ENCODE measurements around the gene MOCOS. TPM values are rescaled to one million over a fixed set of nuclear protein-coding genes. Genes with fewer than 3 reads are reported as not detected.
A peak's percentile ranks its signal among the peaks of the same experiment; 100 is the strongest.

MOCOS gene
- total RNA-seq, 2 experiments from 2014 or later, result 0.40 to 0.64 TPM

DNA sequence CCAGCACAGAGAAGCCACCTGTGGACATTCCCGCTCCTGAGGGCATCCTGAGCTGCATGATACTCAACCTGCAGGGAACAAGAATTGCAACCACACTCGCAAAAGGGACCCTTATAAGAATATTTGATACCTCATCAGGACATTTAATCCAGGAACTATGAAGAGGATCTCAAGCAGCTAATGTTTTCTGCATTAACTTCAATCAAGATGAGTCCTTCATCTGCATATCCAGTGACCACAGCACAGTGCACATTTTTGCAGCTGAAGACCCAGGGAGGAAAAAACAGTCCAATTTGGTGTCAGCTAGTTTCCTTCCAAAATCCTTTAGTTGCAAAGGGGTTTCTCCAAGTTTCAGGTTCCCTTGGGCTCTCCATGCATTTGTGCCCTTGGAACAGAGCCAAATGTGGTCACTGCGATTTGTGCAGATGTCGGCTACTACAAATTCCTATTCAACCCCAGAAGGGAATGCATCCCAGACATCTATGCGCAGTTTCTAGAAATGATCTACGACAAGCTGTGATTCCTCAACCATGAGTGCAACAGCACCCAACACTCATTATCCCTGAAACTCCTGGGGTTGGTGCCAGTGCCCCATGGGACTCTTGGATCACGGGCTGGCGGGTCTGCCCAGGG, 86.9 kb downstream of the MOCOS start:
- Mint-ChIP-seq H3K4me3 (no peak overlapping the region), H3K36me3 (no peaks in the 10 kb centered on the region), H3K9me3 (ENCODE audit: low read depth) (no peaks in the 10 kb centered on the region), H3K4me1 (no peaks in the 10 kb centered on the region), H3K27me3 (peaks cover 36% of the 10 kb centered on the region), H3K27ac (no peak overlapping the region)
- DNase-seq (no peak), ATAC-seq (no peak)
- CTCF ChIA-PET, result no interaction called here

DNA sequence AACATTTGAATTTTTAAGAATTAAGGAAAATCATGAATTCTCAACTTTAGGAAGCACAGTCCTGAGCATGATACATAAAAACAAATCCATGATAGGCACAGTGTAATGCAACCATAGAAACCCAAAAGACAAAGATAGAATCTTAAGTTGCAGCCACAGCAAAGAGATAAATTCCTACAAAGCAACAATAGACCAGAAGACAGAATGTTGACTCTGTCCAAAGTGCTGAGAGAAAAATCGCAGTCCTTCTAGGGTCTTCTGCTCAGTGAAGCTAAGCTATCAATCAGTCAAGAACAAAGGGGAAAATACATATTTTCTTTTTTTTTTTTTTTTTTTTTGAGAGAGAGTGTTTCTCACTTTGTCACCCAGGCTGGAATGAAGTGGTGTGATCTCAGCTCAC, 88.3 kb downstream of the MOCOS start:
- H3K9me3 Mint-ChIP-seq (ENCODE audit: low read depth), result no peaks in the 10 kb centered on the region
- no peak overlapping the region for H3K4me3 Mint-ChIP-seq
- H3K27me3 Mint-ChIP-seq, result peaks cover 44% of the 10 kb centered on the region
- H3K27ac Mint-ChIP-seq, result no peak overlapping the region
- no peaks in the 10 kb centered on the region for H3K4me1 Mint-ChIP-seq
- no peaks in the 10 kb centered on the region for H3K36me3 Mint-ChIP-seq
- CTCF ChIA-PET, result interaction anchor here (1.3 kb wide), 1 partner anchor 9 kb away, joined by 4 read pairs; no protein-coding TSS in a partner anchor
- DNase-seq (no peak), ATAC-seq (no peak)

GRCh38 chr18:36279001-36279400, 91.7 kb downstream of the MOCOS start:
- ATAC-seq (no peak), DNase-seq (no peak)
- Mint-ChIP-seq H3K27me3 (peaks cover 64% of the 10 kb centered on the region), H3K27ac (no peak overlapping the region), H3K36me3 (no peaks in the 10 kb centered on the region), H3K9me3 (ENCODE audit: low read depth) (no peaks in the 10 kb centered on the region), H3K4me1 (no peaks in the 10 kb centered on the region), H3K4me3 (no peak overlapping the region)
- CTCF ChIA-PET, result interaction anchor here (1.8 kb wide), 1 partner anchor 262 kb away, joined by 5 read pairs; no protein-coding TSS in a partner anchor

GRCh38 chr18:36281936-36282335, 94.6 kb downstream of the MOCOS start:
- Mint-ChIP-seq H3K36me3 (no peaks in the 10 kb centered on the region), H3K4me1 (no peaks in the 10 kb centered on the region), H3K27ac (no peak overlapping the region), H3K27me3 (peaks cover 53% of the 10 kb centered on the region), H3K4me3 (no peak overlapping the region), H3K9me3 (ENCODE audit: low read depth) (no peaks in the 10 kb centered on the region)
- CTCF ChIA-PET, result interaction anchor here (1.7 to 4.5 kb wide), 3 partner anchors 187 to 526 kb away, joined by 5 to 44 read pairs (median 8); no protein-coding TSS in a partner anchor
- no peak for DNase-seq
- ATAC-seq, result no peak

GRCh38 chr18:36283448-36283847, 96.2 kb downstream of the MOCOS start:
- Mint-ChIP-seq H3K9me3 (ENCODE audit: low read depth) (no peaks in the 10 kb centered on the region), H3K27ac (no peak overlapping the region), H3K4me3 (no peak overlapping the region), H3K27me3 (peaks cover 50% of the 10 kb centered on the region), H3K4me1 (no peaks in the 10 kb centered on the region), H3K36me3 (no peaks in the 10 kb centered on the region)
- ATAC-seq (no peak), DNase-seq (no peak)
- CTCF ChIA-PET, result interaction anchor here (0.5 to 4.5 kb wide), 7 partner anchors 8 to 266 kb away, joined by 3 to 44 read pairs (median 4); no protein-coding TSS in a partner anchor

GRCh38 chr18:36284268-36284667, 97.0 kb downstream of the MOCOS start:
- DNase-seq (no peak), ATAC-seq (no peak)
- CTCF ChIA-PET, result interaction anchor here (0.6 to 4.5 kb wide), 17 partner anchors 9 to 528 kb away, joined by 3 to 44 read pairs (median 4); no protein-coding TSS in a partner anchor
- Mint-ChIP-seq H3K36me3 (no peaks in the 10 kb centered on the region), H3K27me3 (peaks cover 50% of the 10 kb centered on the region), H3K27ac (no peak overlapping the region), H3K4me1 (no peaks in the 10 kb centered on the region), H3K4me3 (no peak overlapping the region), H3K9me3 (ENCODE audit: low read depth) (no peaks in the 10 kb centered on the region)

DNA sequence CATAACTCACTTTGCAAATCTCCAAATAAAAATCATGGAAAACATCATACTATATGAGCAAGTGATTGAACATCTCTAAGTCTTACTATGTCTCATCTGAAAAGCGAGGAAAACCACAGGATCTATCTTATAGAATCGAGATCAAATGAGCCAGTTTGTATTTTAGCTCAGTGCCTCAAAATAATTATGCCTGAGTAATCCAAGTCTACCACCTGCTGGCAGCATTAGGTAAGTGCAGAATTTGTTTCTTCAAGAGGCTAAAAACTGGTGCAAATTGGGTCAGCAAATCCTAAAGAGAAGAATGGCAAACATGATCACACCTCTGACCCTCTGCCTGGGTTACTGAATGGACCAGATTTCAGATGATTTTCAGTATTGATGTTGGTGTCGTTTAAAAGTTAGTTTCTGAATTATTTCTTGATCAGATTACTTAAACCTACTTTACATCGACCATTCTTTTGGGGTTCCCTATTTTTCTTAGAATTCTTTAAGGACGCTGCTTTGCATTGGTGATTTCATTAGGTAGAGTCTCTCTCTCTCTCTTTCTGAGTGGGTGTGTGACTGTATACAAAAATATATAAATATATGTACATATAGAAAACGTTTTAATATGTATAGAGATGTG, 97.5 kb downstream of the MOCOS start:
- DNase-seq, result peak; percentile 57
- CTCF ChIA-PET, result interaction anchor here (0.6 to 4.5 kb wide), 17 partner anchors 8 to 528 kb away, joined by 3 to 44 read pairs (median 4); no protein-coding TSS in a partner anchor
- Mint-ChIP-seq H3K36me3 (no peaks in the 10 kb centered on the region), H3K4me3 (no peak overlapping the region), H3K9me3 (ENCODE audit: low read depth) (no peaks in the 10 kb centered on the region), H3K4me1 (no peaks in the 10 kb centered on the region), H3K27ac (no peak overlapping the region), H3K27me3 (peaks cover 50% of the 10 kb centered on the region)
- no peak for ATAC-seq

GRCh38 chr18:36287653-36288052, 100.4 kb downstream of the MOCOS start:
- H3K4me3 Mint-ChIP-seq, result no peak overlapping the region
- no peaks in the 10 kb centered on the region for H3K4me1 Mint-ChIP-seq
- ATAC-seq (no peak), DNase-seq (no peak)
- no peaks in the 10 kb centered on the region for H3K9me3 Mint-ChIP-seq (ENCODE audit: low read depth)
- CTCF ChIA-PET, result interaction anchor here (0.9 to 3.0 kb wide), 2 partner anchors 192 to 532 kb away, joined by 3 to 13 read pairs; no protein-coding TSS in a partner anchor
- peaks cover 40% of the 10 kb centered on the region for H3K27me3 Mint-ChIP-seq
- H3K27ac Mint-ChIP-seq, result no peak overlapping the region
- H3K36me3 Mint-ChIP-seq, result no peaks in the 10 kb centered on the region

- CTCF ChIA-PET, result interaction anchor here (3.0 kb wide), 1 partner anchor 193 kb away, joined by 13 read pairs; no protein-coding TSS in a partner anchor
- Mint-ChIP-seq H3K27me3 (peaks cover 37% of the 10 kb centered on the region), H3K4me3 (no peak overlapping the region), H3K27ac (no peak overlapping the region), H3K4me1 (no peaks in the 10 kb centered on the region), H3K36me3 (no peaks in the 10 kb centered on the region), H3K9me3 (ENCODE audit: low read depth) (no peaks in the 10 kb centered on the region)
- ATAC-seq (no peak), DNase-seq (no peak)
These were observed 101.4 kb downstream of the MOCOS start for GRCh38 chr18:36288689-36289088.

- peaks cover 23% of the 10 kb centered on the region for H3K27me3 Mint-ChIP-seq
- H3K4me3 Mint-ChIP-seq, result no peak overlapping the region
- no peak overlapping the region for H3K27ac Mint-ChIP-seq
- DNase-seq, result no peak
- no peaks in the 10 kb centered on the region for H3K9me3 Mint-ChIP-seq (ENCODE audit: low read depth)
- no peak for ATAC-seq
- H3K36me3 Mint-ChIP-seq, result no peaks in the 10 kb centered on the region
- H3K4me1 Mint-ChIP-seq, result no peaks in the 10 kb centered on the region
- CTCF ChIA-PET, result no interaction called here
These were observed 106.7 kb downstream of the MOCOS start for GRCh38 chr18:36294031-36294430.

DNA sequence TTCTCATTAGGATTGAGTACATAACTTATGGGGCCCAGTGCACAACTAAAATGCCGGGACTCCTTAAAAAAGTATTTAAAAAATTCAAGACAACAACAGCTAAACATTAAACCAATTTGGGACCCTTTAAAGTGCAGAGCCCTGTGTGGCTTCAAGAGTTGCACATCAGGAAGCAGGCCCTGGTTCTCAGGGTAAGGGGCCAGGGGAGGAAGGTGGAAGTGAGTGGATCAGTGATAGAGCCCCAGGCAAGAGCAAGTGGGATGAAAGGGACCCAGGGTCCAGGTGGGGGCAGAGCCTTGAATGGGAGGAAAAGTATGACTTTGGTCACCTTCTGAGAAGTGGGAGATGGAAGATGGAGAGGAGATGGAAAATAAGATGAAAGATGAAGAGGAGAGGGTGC, 107.9 kb downstream of the MOCOS start:
- ATAC-seq (no peak), DNase-seq (no peak)
- Mint-ChIP-seq H3K36me3 (no peaks in the 10 kb centered on the region), H3K4me1 (no peaks in the 10 kb centered on the region), H3K27me3 (peaks cover 27% of the 10 kb centered on the region), H3K27ac (no peak overlapping the region), H3K9me3 (ENCODE audit: low read depth) (no peaks in the 10 kb centered on the region), H3K4me3 (no peak overlapping the region)
- CTCF ChIA-PET, result no interaction called here

GRCh38 chr18:36295880-36296301, 108.6 kb downstream of the MOCOS start:
- H3K36me3 Mint-ChIP-seq, result no peaks in the 10 kb centered on the region
- no peak overlapping the region for H3K4me3 Mint-ChIP-seq
- H3K9me3 Mint-ChIP-seq (ENCODE audit: low read depth), result no peaks in the 10 kb centered on the region
- no peak overlapping the region for H3K27ac Mint-ChIP-seq
- DNase-seq (no peak), ATAC-seq (no peak)
- H3K4me1 Mint-ChIP-seq, result no peaks in the 10 kb centered on the region
- peaks cover 34% of the 10 kb centered on the region for H3K27me3 Mint-ChIP-seq
- CTCF ChIA-PET, result no interaction called here

- CTCF ChIA-PET, result no interaction called here
- no peak for ATAC-seq
- no peak overlapping the region for H3K4me3 Mint-ChIP-seq
These were observed 109.5 kb downstream of the MOCOS start for GRCh38 chr18:36296650-36297416.

More at GRCh38 chr18:36296650-36297416, 109.5 kb downstream of the MOCOS start:
- Mint-ChIP-seq H3K27me3 (peaks cover 36% of the 10 kb centered on the region), H3K9me3 (ENCODE audit: low read depth) (no peaks in the 10 kb centered on the region), H3K4me1 (no peaks in the 10 kb centered on the region), H3K27ac (no peak overlapping the region), H3K36me3 (no peaks in the 10 kb centered on the region)
- DNase-seq, result no peak
